DND-41 (cell line): Measurements from ENCODE around the gene TBCD.

Experiments used
- EZH2 ChIP-seq: IDR thresholded peaks from 3 replicates; pipeline ENCODE4 v1.6.1; 2012; ENCODE audit warnings: borderline replicate concordance, low read depth, mild to moderate bottlenecking, moderate library complexity, low read length, inconsistent platforms; ENCODE audit not compliant: severe bottlenecking
- TF ChIP-seq, protein P1 (sequence below): IDR thresholded peaks from 2 replicates; pipeline ENCODE4 v1.5.1; 2012; ENCODE audit warnings: borderline replicate concordance, low read length, moderate library complexity, mild to moderate bottlenecking; ENCODE audit not compliant: poor library complexity, severe bottlenecking; ENCODE audit errors: extremely low read depth

GRCh38 chr17:82740906-82741759 lies 10.7 kb upstream of the TBCD start:
- no peak for TF ChIP-seq EZH2
- TF ChIP-seq, protein P1, sequence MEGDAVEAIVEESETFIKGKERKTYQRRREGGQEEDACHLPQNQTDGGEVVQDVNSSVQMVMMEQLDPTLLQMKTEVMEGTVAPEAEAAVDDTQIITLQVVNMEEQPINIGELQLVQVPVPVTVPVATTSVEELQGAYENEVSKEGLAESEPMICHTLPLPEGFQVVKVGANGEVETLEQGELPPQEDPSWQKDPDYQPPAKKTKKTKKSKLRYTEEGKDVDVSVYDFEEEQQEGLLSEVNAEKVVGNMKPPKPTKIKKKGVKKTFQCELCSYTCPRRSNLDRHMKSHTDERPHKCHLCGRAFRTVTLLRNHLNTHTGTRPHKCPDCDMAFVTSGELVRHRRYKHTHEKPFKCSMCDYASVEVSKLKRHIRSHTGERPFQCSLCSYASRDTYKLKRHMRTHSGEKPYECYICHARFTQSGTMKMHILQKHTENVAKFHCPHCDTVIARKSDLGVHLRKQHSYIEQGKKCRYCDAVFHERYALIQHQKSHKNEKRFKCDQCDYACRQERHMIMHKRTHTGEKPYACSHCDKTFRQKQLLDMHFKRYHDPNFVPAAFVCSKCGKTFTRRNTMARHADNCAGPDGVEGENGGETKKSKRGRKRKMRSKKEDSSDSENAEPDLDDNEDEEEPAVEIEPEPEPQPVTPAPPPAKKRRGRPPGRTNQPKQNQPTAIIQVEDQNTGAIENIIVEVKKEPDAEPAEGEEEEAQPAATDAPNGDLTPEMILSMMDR = no peak
